GM12865 (cell line): ENCODE results near the gene PCNX2.

Experiments used
- DNase-seq: peaks from one replicate; pipeline ENCODE4 v3.0.0; 2010; ENCODE audit warnings: low read depth
- H3K4me3 ChIP-seq: 2 replicates; pipeline ENCODE4 v1.5.1; 2011; ENCODE audit warnings: mild to moderate bottlenecking, low read depth, low read length, control low read depth
- TF ChIP-seq, protein P1 (sequence below): IDR thresholded peaks from 2 replicates; pipeline ENCODE4 v1.5.1; 2011; ENCODE audit warnings: low read length, control low read depth, low read depth, inconsistent platforms; ENCODE audit not compliant: insufficient read depth; ENCODE audit errors: missing control alignments

Gene PCNX2

DNA sequence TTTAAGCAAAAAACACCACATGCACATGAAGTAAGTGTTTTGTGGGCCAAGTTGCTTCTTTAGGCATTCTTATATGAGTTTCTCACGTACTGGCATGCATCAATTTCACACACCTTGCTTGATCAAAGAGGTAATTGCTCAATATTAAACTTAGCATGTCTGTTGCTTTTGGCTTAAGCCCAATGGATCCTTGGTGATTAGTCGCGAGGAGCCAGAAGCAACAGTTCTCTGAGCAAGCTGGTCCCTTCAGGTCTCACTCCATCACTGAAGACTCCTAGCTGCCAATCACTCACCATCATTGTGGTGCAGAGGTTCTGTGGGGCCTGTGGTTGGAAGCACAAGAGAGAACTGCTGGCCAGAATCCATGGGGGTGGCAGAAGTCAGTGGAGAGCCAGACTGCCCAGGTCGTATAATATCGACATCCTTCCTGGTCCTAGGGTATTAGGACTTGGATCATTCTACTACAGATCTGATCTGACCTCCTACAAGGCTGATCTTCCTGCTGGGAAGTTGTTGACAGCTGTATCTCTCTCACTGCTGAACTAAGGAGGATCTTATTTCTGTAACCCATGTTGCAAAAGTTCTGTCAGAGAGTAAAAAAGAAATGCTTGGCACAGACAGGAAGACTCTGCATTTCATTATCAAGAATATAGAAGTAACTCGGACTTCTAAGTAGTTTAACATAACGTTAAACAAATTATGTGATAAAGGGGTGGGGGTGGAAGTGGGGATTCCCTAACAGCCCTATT, 204.6 kb downstream of the PCNX2 start:
- DNase-seq, result no peak
- TF ChIP-seq, protein P1, sequence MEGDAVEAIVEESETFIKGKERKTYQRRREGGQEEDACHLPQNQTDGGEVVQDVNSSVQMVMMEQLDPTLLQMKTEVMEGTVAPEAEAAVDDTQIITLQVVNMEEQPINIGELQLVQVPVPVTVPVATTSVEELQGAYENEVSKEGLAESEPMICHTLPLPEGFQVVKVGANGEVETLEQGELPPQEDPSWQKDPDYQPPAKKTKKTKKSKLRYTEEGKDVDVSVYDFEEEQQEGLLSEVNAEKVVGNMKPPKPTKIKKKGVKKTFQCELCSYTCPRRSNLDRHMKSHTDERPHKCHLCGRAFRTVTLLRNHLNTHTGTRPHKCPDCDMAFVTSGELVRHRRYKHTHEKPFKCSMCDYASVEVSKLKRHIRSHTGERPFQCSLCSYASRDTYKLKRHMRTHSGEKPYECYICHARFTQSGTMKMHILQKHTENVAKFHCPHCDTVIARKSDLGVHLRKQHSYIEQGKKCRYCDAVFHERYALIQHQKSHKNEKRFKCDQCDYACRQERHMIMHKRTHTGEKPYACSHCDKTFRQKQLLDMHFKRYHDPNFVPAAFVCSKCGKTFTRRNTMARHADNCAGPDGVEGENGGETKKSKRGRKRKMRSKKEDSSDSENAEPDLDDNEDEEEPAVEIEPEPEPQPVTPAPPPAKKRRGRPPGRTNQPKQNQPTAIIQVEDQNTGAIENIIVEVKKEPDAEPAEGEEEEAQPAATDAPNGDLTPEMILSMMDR, result no peak
- H3K4me3 ChIP-seq, result no peak overlapping the region

DNA sequence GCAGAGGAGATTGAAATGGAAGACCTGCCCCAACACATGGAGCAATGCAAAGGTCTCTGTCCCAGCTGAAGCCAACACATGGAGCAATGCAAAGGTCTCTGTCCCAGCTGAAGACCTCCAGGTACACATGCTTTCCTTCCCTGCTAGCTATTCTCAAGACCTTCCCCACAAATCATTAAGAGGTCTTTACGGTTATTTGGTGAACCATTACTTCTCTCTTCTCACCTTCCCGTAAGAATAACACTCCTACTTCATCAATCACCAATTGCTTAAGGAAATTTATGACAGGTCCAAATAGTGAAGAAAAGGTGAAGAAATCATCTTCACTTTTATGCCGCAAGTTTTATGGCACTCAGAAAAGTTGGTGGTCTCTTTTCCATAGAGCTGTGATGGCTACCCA, 206.3 kb downstream of the PCNX2 start:
- TF ChIP-seq, protein P1, result no peak
- no peak overlapping the region for H3K4me3 ChIP-seq
- no peak for DNase-seq

DNA sequence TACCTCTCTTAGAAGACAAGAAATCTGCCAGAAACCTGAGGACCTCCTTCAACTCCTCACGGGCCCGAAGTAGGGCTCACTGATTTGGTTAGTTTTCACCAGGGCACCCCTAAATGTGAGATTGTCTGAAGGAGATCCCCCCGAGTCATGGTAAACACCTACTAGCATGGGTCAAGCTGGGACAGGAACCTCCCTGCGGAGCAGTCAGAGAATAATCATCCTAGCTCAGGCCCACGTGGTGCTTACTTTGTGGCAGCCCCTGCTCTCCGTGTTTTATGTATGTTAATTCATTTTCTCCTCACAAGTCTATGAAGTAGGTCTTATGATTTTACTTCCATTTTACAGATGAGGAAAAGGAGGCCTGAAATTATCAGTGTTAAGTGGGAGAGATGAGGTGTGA, 206.9 kb downstream of the PCNX2 start:
- TF ChIP-seq, protein P1, result no peak
- no peak for DNase-seq
- no peak overlapping the region for H3K4me3 ChIP-seq

DNA sequence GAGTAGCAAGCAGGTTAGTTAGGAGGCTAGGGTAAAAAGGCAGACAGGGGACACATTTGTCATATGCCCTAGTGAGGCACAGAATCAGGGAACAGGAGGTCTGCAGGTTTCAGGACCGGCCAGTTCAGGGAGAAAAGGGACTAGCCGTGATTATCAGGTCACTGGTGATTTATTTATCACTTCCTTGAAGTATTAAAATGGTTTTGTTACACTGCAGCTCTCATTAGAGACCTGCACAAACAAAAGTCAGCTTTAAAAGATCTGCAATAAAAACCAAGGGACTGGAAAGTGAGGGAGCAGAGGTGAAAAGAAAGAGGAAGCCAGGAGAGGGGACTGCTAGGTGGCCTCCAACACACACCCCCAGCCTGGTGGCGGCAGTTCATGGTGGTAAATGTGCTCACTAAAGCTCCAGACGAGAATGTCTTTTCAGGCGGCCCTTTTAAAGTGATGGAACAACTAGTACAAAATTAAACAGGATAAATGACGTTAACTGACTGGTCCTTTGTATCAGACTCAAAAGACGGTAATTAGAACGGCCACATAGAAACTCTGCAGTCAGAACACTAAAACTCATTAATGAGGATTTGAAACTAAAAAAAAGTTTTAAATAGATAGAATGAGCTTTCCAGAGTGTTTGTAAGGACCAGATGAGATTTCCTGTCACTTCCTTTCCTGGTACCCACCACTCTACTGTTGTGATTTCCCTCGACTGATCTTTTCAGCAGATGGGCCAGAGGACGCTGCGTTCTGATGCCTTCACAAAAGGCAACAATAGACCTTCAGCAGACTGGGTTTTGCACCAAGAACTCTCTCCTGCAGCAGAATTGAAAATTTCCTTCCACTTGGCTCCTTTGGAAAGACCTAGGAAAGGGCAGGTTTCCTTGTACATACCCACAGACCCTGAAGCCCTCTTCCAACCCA, 208.3 kb downstream of the PCNX2 start:
- no peak for DNase-seq
- H3K4me3 ChIP-seq, result no peak overlapping the region
- TF ChIP-seq, protein P1, result no peak

DNA sequence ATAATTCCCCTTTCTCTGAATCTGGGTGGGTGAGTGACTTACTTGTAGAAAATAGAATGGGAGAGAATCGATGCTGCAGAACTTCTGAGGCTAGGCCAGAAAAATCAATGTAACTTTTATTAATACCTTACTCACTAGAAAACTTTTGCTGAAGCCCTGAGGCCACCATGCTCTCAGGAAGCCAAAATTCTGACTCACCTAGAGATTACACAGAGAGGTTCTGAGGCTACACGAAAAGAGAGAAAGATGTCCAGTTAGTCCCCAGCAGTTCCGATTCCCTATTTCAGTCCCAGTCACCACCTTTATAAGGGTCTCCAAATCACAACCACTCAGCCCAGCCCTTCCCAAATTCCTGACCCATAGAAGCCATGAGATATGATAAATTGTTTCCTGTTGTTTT, 210.0 kb downstream of the PCNX2 start:
- DNase-seq, result no peak
- TF ChIP-seq, protein P1, result no peak
- H3K4me3 ChIP-seq, result no peak overlapping the region

DNA sequence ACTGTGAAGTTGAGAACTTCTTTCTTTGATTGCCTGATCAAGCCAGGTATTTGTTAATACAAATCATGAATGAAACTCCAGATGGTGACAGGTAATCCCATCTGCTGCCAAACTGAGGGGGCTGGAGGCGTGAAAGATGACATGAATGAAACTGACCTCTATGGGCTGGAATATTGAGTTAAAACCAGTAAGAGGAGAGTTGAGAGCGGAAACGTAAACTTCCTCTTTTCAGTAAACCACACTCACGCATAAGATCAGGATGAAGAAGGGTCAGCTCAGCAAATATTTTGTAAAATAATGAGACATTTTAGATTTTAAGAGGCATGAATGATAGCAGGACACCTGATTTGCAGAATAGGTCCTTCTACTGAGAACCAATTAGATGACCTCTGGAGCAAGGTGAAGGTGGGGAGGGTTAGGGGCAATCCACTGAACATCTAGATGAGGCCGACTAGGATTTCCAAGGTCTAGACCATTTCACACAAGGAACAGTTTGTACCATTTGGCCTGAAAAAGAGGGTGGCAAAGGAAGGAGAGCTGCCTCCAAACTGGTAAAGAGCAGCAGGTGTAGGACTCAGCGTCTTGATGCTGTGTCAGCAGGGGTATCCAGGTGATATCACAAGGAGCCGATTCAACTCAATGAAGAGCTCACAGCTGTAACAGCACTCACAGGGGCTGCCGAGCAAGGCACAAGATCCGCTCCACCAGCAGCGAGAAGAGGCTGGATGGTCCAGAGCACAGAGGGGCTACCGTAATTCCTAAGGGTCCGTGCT, 212.6 kb downstream of the PCNX2 start:
- DNase-seq, result peak; percentile 21
- TF ChIP-seq, protein P1, result no peak

More for the DNA sequence above, 212.6 kb downstream of the PCNX2 start:
- no peak overlapping the region for H3K4me3 ChIP-seq
